HG02571 (cell line): ENCODE measurements around the gene FECH.

Experiments used
- ATAC-seq: cut with Tn5 transposase; IDR thresholded peaks from one replicate; pipeline ENCODE4 v1.9.1; 2021; ENCODE audit warnings: mild to moderate bottlenecking, moderate library complexity; ENCODE audit not compliant: unreplicated experiment

The FECH gene

DNA sequence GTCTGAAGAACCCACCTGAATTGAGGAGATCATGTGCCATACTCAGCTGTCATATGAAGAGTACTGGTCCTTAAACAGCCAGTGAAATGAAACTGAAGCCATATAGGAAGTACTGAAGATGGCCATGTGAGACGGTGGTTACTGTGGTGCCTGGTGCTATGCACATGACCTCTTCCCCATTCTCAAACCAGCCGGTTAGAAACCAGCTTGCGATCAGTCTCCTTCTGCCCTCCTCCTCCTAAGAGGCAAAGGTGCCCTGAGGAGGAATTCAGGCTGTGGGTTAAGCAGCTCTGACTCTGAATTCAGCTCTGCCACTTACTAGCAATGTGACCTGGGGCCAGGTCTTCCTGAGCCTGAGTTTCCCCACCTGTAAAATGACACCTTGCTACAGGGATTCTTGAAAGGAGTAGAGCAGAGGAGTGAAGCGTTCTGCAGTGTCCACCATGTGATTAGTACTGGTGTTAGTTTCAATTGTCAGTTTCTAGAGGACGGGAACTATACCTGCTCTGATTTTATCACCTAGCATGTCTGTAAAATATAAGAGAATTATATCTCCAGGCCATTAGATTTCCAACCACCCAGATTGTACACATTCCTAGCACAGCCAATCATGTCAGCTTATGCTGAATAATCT is 5.1 kb downstream of the FECH start:
- ATAC-seq = peak; percentile 85

DNA sequence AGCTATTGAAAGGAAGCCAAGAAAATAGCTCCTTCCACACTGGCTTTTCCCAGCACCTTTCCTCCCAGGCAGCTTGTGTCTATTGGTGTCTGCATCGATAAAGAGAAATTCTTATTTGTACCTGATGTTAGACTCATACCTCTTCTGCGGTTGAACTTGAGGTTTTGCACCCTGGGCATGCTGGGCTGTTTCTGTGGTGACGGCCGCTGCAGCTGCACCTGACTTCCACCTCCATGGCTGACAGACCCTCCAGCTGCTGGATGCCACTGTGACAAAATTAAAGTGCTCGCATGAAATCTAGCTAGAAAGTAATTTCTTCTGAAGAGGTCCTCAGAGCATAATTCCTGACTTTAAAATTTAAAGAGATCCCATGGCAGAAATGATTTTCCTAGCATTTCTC is 6.6 kb downstream of the FECH start:
- ATAC-seq = no peak

DNA sequence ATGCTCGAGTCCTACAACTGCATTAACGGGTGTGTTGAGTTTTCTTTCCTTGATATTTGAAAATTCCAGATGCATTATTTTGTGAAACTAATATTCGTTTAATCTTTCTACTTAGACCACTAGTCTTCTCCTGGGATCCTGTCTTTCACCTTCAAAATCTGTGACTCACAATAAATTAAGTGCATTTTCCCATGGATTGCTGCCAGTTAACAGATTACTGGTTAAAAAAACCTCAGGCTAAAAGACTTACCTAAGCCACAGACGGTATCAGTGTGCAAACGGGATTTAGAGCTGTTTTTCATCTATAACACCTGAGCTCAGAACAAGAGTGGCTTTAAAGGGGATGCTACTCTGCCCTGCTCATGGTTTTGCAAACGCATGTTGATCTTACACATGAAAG is 10.2 kb downstream of the FECH start:
- no peak for ATAC-seq

DNA sequence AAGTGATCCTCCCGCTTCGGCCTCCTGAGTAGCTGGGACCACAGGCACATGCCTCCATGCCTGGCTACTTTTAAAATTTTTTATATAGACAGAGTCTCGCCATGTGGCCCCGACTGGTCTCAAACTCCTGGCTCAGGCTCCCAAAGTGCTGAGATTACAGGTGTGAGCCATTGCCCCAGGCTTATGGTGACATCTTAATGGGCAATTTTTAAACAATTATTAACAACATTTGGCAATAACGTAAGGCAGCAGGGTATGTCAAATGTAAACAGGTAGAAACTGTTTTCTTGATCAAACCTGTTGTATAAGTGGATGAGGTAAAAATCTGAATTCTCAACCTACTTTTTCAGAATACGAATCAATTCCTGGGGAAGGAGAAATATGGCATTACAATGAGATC is 11.0 kb downstream of the FECH start:
- ATAC-seq = no peak

DNA sequence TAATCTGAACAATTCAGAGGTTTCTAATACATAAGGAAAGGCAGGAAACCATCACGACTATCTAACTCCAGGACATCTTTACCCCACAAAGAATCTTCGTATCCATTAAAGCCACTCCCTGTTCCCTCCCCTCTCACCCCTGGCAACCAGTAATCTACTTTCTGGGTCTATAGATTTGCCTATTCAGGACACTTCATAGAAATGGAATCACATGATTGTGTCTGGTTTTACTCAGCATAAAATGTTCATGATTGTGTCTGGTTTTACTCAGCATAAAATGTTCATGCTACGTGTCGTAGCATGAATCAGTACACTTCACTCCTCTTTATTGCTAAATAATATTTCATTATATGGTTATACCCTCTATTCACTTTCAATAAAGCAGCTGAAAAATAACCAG is 11.6 kb downstream of the FECH start:
- ATAC-seq = no peak

DNA sequence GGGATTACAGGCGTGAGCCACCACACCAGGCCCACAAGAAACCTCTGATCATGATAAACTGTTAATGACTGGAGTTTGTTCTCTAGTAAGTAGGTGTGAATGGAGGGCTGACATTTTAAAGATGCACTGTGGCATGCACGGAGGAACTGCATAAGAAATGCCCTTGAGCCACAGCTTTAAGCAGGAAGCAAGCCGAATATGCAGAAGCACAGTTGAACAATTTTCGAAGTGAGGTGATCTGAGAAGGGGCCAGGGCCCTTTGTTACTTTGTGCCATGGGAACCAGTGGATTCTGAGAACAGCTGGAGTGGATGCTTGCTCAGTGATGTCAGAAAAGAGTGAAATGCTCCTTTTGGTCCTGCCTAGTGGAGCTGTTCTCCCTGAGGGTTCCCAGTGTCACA is 16.3 kb downstream of the FECH start:
- no peak for ATAC-seq

DNA sequence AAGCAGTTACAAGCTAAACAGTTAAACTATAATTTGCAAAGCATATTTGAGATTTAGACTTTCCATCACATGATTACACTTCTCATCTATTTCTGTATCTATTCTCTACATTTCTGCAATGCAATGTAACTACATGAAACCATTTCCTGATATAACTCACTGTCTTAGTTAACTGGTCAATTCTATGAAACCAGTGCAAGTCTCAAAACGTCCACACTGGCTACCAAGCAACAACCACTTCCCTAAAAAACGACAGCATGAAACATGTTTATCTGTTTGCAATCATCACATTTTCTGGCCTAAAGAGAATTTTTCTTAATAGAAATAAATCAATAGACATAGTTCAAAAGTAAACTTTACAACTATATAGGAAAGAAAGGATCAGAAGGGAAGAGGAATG is 17.4 kb downstream of the FECH start:
- no peak for ATAC-seq

DNA sequence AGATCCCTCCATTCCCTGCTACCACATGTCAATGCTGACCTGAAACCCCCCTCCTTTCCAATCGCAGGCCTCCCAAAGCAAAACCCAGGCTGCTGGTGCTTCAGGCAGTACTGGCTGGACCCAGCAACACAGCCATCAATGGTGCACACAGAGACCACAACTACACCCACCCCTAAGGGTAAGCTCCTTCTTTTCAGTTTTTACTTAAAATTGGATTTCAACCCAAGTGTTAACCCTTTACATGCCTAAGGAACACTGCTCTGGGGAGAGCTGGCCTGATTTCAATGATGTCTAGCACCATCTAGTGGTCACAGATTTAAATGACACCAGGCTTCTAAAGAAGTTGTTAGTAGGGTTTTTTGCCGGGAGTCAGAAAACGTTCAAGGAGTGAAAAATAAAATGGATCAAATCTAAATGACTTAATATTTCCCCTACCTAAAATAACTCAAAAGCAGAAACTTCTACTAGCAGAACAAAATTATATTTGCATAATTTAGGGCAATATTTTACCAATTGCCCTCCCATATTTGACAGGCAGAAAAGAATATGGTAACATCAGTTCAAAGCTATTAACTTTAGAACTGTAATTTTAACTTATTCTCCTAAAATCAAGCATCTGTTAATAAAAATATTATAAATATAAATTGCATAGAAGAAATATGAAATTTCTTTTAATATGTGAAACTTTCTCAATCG is 24.6 kb downstream of the FECH start:
- no peak for ATAC-seq

DNA sequence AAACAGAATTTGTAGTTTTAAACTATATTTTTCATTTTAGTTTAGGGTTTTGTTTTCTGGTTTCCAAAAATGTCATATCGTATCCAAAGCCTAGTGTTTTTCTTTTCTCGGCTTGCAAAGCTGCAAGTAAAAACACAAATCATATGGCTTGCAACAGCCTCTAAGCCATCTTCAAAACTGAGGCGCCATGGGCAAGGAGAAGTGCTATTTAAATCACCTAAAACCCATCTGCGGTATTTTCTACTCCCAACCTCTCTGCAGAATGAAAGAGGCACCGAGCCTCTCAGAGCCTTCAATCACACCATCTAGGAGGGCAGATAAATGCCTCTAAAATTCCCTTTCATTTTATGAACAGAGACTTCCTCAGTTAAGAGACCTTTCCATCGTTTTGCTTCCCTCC is 25.2 kb downstream of the FECH start:
- ATAC-seq = no peak

DNA sequence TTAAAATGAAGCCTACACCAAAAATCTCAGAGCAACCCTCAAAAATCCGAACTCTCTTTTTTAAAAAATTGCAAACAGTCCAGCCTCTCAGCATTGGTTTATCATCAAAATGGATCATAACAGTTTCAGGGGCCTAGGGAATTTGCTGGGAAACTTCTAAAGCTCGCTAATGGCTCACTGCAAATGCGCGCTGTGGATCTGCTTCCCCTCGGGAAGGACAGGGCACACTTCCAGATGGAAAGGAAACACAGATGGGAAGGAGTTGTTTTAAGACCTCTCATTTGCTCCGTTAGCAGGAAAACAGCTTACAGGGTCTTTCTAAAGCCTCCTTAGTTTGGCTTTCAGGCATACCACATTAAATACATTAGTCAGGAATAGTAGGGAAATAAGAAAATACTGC is 27.2 kb downstream of the FECH start:
- no peak for ATAC-seq

DNA sequence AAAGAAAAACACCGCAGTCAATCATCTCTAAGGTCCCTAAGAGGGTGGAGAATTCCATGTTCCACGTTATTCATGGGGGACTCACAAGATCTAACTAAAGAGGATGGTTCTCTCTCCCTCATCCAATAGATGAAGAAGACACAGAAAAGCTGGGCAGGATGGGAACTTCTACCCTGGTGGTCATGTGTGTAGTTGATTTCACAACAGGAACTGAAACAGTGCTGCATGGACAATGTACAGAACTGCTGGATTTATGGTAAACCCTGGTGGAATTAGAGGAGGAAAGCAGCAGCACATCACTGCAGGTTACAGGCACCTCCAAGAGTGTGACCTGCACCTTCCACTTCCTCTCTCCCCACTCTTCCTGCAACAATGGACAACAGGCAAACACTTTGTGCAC is 31.4 kb downstream of the FECH start:
- no peak for ATAC-seq

DNA sequence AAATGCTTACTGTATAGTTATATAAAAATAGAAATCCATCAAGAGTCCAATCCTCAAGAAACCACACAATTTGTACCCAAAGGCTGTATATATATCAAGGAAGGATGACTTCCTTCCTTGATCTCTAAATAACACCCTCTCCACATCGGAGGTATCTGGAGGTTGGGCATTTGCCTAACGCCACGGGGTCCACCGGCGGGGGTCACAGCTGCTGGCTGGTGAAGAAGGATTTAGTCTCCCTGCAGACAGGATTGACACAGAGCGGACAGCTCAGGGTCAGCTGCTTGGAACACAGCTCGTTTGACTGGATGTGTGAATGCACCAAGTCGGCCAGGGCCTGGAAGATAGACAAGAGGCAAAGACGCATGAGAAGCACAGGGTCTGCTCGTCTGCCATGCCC is 36.0 kb downstream of the FECH start:
- ATAC-seq = no peak

DNA sequence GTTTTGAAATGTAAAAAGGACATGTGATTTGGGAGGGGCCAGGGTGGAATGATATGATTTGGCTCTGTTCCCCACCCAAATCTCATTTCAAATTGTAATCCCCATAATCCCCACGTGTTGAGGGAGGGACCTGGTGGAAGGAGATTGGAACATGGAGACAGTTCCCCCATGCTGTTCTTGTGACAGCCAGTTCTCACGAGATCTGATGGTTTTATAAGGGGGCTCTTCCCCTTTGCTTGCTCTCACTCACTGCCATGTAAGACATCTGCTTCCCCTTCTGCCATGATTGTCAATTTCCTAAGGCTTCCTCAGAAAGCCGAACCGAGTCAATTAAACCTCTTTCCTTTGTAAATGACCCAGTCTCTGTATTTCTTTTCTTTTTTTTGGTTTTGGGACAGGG is 39.2 kb downstream of the FECH start:
- no peak for ATAC-seq

DNA sequence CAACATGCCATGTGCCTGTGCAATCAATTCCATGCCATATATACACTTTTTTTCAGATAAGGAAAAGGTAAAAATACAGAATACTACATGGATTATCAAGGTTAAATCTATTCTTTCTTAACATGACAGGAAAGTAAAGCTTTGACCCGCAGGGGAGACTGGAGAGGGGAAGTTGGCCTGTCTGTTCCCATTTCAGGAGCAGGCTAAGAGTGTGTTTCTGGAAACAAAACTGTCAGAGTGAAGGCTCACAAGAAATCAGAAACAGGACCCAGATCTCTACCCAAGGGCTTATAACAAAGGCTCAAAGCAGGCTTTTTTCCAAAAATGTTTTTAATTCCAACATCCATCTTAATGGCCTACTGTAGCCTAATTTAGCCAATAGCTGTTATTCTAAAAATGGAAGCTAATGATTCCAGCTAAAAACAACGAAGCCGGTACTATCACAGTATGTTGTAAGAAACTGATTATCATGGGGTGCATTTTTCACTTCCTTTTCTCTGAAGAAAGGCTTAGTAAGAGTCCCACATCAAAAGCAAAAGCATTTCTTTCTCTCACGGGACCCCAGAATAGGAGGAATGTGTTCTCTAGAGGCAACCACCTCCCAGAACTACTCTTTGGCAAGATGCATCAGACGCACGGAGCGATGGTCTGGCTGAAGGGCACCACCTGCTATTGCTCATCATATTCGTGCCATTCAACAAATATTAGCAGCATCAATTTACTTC is 41.4 kb downstream of the FECH start:
- ATAC-seq = peak; percentile 86

DNA sequence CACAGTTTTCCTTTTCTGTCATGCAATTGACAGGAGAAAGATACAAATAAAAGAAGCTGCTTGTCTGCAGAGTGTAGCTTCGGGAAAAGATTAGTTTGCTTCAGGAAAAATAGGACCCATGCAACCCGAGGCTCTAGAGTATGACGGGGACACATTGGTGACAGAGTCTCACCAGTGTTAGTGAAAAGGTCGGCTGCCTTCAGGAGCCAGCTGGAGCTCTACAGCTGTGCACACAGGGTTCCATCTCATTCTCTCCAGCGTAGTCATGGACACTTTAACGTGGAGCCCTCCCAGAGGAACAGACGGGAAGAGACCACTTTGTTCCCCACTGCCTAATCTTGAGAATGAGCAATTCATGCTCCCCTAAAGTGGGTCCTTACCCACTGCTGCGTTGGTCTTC is 42.9 kb downstream of the FECH start:
- ATAC-seq = no peak

DNA sequence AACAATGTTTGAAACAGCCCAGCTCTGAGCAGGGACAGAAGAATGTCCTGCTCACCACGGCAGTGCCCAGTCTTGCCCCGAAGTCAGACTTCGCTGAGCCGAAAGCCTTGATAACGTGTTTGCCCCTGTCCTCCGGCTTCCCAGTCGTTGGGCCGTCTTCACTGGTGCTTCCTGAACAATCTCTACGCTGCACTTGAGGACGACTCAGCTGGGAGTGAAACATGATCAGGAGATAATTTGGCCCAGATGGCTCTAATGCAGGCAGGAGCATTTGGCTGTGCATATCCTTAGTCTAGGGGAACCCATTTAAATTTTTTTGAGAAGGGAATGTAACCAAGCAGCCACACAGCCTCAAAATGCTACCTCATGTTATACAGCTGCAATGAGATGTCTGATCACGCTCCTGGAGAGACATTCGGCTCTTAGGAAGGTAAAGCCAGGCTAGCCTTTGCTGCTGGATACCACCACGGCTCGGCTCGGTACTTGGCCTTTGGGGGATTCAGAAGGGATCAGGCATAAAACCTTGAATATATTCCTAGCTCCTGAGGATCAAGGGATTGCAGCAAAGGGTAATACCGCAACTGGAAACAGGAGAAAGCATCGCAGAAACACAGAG is 43.6 kb downstream of the FECH start:
- no peak for ATAC-seq

DNA sequence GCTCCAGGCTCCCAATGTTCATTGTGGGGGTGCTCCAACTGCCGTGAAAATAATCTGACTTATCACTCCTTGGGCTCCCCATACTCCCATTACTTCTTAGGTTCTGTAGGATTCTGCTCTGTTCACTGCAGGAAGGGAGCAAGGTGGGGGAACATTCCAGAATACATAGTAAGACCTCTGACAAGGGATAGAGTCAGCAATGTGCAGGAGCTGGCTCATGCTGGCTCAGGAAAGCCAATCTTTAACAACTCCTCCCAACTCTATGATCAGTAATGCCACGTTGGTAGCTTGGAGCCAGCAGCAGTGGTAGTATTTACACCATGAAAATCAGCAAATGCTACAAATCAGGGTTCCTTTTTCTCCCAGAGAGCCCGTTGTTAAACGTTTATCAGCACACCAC is 44.4 kb downstream of the FECH start:
- no peak for ATAC-seq

DNA sequence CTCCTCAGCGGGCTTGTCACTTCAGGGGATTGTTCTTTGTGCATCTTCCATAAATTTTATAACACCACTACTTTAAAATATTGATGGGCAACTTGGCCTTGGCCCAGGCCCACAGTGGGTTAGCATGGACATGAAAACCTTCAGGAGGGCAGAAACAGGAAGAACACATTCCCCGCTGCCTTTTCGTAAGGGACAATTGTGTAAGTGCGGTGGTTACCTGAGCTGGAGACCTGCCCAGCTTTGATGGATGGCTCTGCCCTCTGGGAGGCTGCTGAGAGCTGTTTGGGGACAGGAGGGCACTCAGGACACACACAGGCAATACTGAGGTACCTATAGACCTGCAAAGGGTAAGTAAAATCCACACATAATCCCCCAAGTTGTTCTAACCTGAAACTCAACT is 46.8 kb downstream of the FECH start:
- no peak for ATAC-seq

DNA sequence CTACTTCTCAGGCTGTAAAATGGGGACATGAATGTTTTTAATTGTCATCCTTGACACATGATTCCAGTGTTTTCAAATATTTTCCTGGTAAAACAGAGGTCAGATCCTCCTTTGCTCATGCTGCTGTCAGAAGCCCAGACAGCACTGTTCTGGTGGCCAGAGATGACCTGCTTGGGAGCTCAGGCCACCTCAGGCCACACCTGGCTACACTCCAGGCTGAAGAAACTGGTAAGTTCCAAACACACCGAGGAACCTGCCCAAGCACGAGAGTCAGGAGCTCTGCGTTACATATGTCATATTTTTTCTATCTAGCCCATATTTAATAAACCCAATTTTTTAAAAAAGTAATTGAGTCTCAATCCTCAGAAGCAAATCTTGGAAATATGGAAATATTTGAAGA is 47.9 kb downstream of the FECH start:
- no peak for ATAC-seq

DNA sequence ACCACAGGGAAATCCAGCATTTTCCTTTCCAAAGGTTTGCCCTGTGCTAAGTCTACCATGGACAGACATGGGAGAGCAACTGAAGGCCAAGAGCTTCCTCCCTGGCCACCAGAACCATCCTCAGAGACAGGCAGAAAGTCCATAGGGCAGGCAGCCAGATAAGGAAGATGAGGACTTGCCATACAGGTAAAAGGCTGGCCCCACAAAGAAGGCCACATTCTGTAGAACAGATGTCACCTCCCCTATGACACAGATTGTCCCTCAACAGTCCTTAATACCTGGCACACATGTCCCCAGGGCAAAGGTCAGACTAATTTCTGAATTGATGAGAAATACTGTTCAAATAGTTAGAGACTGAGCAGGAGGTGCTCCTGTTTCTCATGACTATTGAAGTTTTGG is 52.0 kb downstream of the FECH start:
- ATAC-seq = no peak

DNA sequence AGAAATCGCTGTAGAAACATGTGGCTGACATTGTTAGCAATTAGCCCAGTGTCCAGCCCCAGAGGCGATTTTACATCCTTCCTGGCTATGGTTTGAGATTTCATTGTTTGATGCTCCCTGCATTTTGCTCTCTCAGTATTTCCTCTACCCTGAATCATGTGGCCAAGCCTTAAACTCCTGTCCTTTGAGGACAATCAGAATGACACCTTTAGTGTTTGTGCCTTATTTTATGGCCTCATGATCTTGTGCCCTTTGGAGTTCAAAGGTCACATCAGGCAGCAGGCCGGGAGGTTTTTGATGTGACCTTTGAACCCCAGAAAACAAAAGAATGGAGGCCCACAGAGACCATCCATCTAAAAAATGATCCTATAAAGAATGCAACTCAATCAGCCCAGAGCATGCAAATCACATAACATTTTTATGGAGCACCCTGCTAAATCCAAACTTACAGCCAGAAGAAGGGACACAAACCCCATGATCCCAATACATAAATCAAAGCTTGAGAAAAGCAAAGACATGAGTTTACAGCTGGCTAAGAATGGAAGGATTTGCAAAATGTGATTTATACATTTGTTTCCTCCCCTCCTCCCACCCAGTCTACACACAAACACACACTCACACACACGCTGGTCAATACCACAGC is 52.5 kb downstream of the FECH start:
- ATAC-seq = no peak
